HL-60 (cell line): Measurements from ENCODE around the gene FHIT.

Source experiments
- CTCF ChIP-seq: IDR thresholded peaks from one replicate; pipeline ENCODE4 v1.5.1; 2011; ENCODE audit warnings: low read length, control low read depth, inconsistent platforms; ENCODE audit not compliant: insufficient read depth
- GABPA ChIP-seq: IDR thresholded peaks from 2 replicates; pipeline ENCODE4 v1.6.1; 2012; ENCODE audit warnings: low read depth
- POLR2AphosphoS5 ChIP-seq: IDR thresholded peaks from 2 replicates; pipeline ENCODE4 v1.6.1; 2012; ENCODE audit warnings: low read depth

- no peak for TF ChIP-seq CTCF
- TF ChIP-seq GABPA = no peak
- TF ChIP-seq POLR2AphosphoS5 = no peak
Measured at GRCh38 chr3:60303160-60303559, 948.1 kb downstream of the FHIT start.
